ENCODE measurements around the gene IKBKE.

The IKBKE gene

GRCh38 chr1:206511362-206512057 lies 41.2 kb downstream of the IKBKE start:
- H3K4me3 ChIP-seq (ENCODE audit: low read length): no peak overlapping the region
- no peaks in the 10 kb centered on the region; the same call in 1 of the 2 replicates for H3K4me1 ChIP-seq (ENCODE audit: control insufficient read depth, insufficient read depth, low read length)
- H3K9me3 ChIP-seq (ENCODE audit: control insufficient read depth, insufficient read depth, low read length): no peaks in the 10 kb centered on the region
- H3K36me3 ChIP-seq (ENCODE audit: control insufficient read depth, insufficient read depth, low read length): no peaks in the 10 kb centered on the region
- H3K27ac ChIP-seq (ENCODE audit: low read length): no peak overlapping the region
- WGBS (ENCODE audit: insufficient coverage, insufficient read length): no CpG with 5 or more reads among the region's 14 CpGs
- H3K27me3 ChIP-seq (ENCODE audit: control insufficient read depth, insufficient read depth, low read length): peaks cover 19% of the 10 kb centered on the region
- no peak for DNase-seq (ENCODE audit: low read depth, low spot score)

- no peak overlapping the region for H3K27ac ChIP-seq (ENCODE audit: low read length)
- peaks cover 16% of the 10 kb centered on the region for H3K27me3 ChIP-seq (ENCODE audit: control insufficient read depth, insufficient read depth, low read length)
- no peak for DNase-seq (ENCODE audit: low read depth, low spot score)
- no peak overlapping the region for H3K4me3 ChIP-seq (ENCODE audit: low read length)
- H3K36me3 ChIP-seq (ENCODE audit: control insufficient read depth, insufficient read depth, low read length): no peaks in the 10 kb centered on the region
- no peaks in the 10 kb centered on the region for H3K9me3 ChIP-seq (ENCODE audit: control insufficient read depth, insufficient read depth, low read length)
- no CpG with 5 or more reads among the region's 14 CpGs for WGBS (ENCODE audit: insufficient coverage, insufficient read length)
- H3K4me1 ChIP-seq (ENCODE audit: control insufficient read depth, insufficient read depth, low read length): no peaks in the 10 kb centered on the region; the same call in 1 of the 2 replicates
Measured at GRCh38 chr1:206512058-206512850, 42.0 kb downstream of the IKBKE start.

GRCh38 chr1:206512851-206513180 lies 42.5 kb downstream of the IKBKE start:
- Histone ChIP-seq H3K36me3 (ENCODE audit: control insufficient read depth, insufficient read depth, low read length) (no peaks in the 10 kb centered on the region), H3K9me3 (ENCODE audit: control insufficient read depth, insufficient read depth, low read length) (no peaks in the 10 kb centered on the region), H3K27me3 (ENCODE audit: control insufficient read depth, insufficient read depth, low read length) (peaks cover 16% of the 10 kb centered on the region), H3K27ac (ENCODE audit: low read length) (no peak overlapping the region), H3K4me1 (ENCODE audit: control insufficient read depth, insufficient read depth, low read length) (no peaks in the 10 kb centered on the region; the same call in 1 of the 2 replicates), H3K4me3 (ENCODE audit: low read length) (no peak overlapping the region)
- DNase-seq (ENCODE audit: low read depth, low spot score): no peak
- no CpG with 5 or more reads among the region's 4 CpGs for WGBS (ENCODE audit: insufficient coverage, insufficient read length)

- DNase-seq (ENCODE audit: low read depth, low spot score): no peak
Measured at GRCh38 chr1:206513312-206514111, 43.2 kb downstream of the IKBKE start.

GRCh38 chr1:206514813-206515387 lies 44.6 kb downstream of the IKBKE start:
- no peaks in the 10 kb centered on the region; the same call in 1 of the 2 replicates for H3K27me3 ChIP-seq (ENCODE audit: control insufficient read depth, insufficient read depth, low read length)
- H3K27ac ChIP-seq (ENCODE audit: low read length): no peak overlapping the region
- no CpG with 5 or more reads among the region's 5 CpGs for WGBS (ENCODE audit: insufficient coverage, insufficient read length)
- no peaks in the 10 kb centered on the region for H3K9me3 ChIP-seq (ENCODE audit: control insufficient read depth, insufficient read depth, low read length)
- H3K4me3 ChIP-seq (ENCODE audit: low read length): no peak overlapping the region
- no peaks in the 10 kb centered on the region; the same call in 1 of the 2 replicates for H3K4me1 ChIP-seq (ENCODE audit: control insufficient read depth, insufficient read depth, low read length)
- DNase-seq (ENCODE audit: low read depth, low spot score): no peak
- no peaks in the 10 kb centered on the region for H3K36me3 ChIP-seq (ENCODE audit: control insufficient read depth, insufficient read depth, low read length)

More at GRCh38 chr1:206513312-206514111, 43.2 kb downstream of the IKBKE start:
- Histone ChIP-seq H3K27ac (ENCODE audit: low read length) (no peak overlapping the region), H3K9me3 (ENCODE audit: control insufficient read depth, insufficient read depth, low read length) (no peaks in the 10 kb centered on the region), H3K36me3 (ENCODE audit: control insufficient read depth, insufficient read depth, low read length) (no peaks in the 10 kb centered on the region), H3K4me3 (ENCODE audit: low read length) (no peak overlapping the region), H3K27me3 (ENCODE audit: control insufficient read depth, insufficient read depth, low read length) (peaks cover 9% of the 10 kb centered on the region; the same call in 1 of the 2 replicates), H3K4me1 (ENCODE audit: control insufficient read depth, insufficient read depth, low read length) (no peaks in the 10 kb centered on the region; the same call in 1 of the 2 replicates)
- WGBS (ENCODE audit: insufficient coverage, insufficient read length): no CpG with 5 or more reads among the region's 11 CpGs

GRCh38 chr1:206516728-206516990 lies 46.4 kb downstream of the IKBKE start:
- no peaks in the 10 kb centered on the region for H3K36me3 ChIP-seq (ENCODE audit: control insufficient read depth, insufficient read depth, low read length)
- H3K9me3 ChIP-seq (ENCODE audit: control insufficient read depth, insufficient read depth, low read length): no peaks in the 10 kb centered on the region
- no peak overlapping the region for H3K27ac ChIP-seq (ENCODE audit: low read length)
- WGBS (ENCODE audit: insufficient coverage, insufficient read length): no CpG with 5 or more reads among the region's 5 CpGs
- no peak overlapping the region for H3K4me3 ChIP-seq (ENCODE audit: low read length)
- H3K4me1 ChIP-seq (ENCODE audit: control insufficient read depth, insufficient read depth, low read length): no peaks in the 10 kb centered on the region; the same call in 1 of the 2 replicates
- no peak for DNase-seq (ENCODE audit: low read depth, low spot score)
- H3K27me3 ChIP-seq (ENCODE audit: control insufficient read depth, insufficient read depth, low read length): no peaks in the 10 kb centered on the region

- H3K4me3 ChIP-seq (ENCODE audit: low read length): no peak overlapping the region
- no peak for DNase-seq (ENCODE audit: low read depth, low spot score)
- no CpG with 5 or more reads among the region's 8 CpGs for WGBS (ENCODE audit: insufficient coverage, insufficient read length)
- H3K27me3 ChIP-seq (ENCODE audit: control insufficient read depth, insufficient read depth, low read length): no peaks in the 10 kb centered on the region
- no peaks in the 10 kb centered on the region for H3K4me1 ChIP-seq (ENCODE audit: control insufficient read depth, insufficient read depth, low read length)
- H3K36me3 ChIP-seq (ENCODE audit: control insufficient read depth, insufficient read depth, low read length): no peaks in the 10 kb centered on the region
- H3K27ac ChIP-seq (ENCODE audit: low read length): no peak overlapping the region
- no peaks in the 10 kb centered on the region for H3K9me3 ChIP-seq (ENCODE audit: control insufficient read depth, insufficient read depth, low read length)
Measured at GRCh38 chr1:206517784-206518183, 47.5 kb downstream of the IKBKE start.

GRCh38 chr1:206518206-206518605 lies 47.9 kb downstream of the IKBKE start:
- DNase-seq (ENCODE audit: low read depth, low spot score): no peak
- Histone ChIP-seq H3K9me3 (ENCODE audit: control insufficient read depth, insufficient read depth, low read length) (no peaks in the 10 kb centered on the region), H3K27me3 (ENCODE audit: control insufficient read depth, insufficient read depth, low read length) (no peaks in the 10 kb centered on the region), H3K36me3 (ENCODE audit: control insufficient read depth, insufficient read depth, low read length) (no peaks in the 10 kb centered on the region), H3K27ac (ENCODE audit: low read length) (no peak overlapping the region), H3K4me3 (ENCODE audit: low read length) (no peak overlapping the region), H3K4me1 (ENCODE audit: control insufficient read depth, insufficient read depth, low read length) (no peaks in the 10 kb centered on the region)
- WGBS (ENCODE audit: insufficient coverage, insufficient read length): no CpG with 5 or more reads among the region's 18 CpGs

- Histone ChIP-seq H3K27me3 (ENCODE audit: control insufficient read depth, insufficient read depth, low read length) (no peaks in the 10 kb centered on the region), H3K27ac (ENCODE audit: low read length) (no peak overlapping the region), H3K36me3 (ENCODE audit: control insufficient read depth, insufficient read depth, low read length) (no peaks in the 10 kb centered on the region), H3K9me3 (ENCODE audit: control insufficient read depth, insufficient read depth, low read length) (no peaks in the 10 kb centered on the region), H3K4me3 (ENCODE audit: low read length) (no peak overlapping the region), H3K4me1 (ENCODE audit: control insufficient read depth, insufficient read depth, low read length) (no peaks in the 10 kb centered on the region)
- DNase-seq (ENCODE audit: low read depth, low spot score): no peak
- WGBS (ENCODE audit: insufficient coverage, insufficient read length): no CpG with 5 or more reads among the region's 6 CpGs
Measured at GRCh38 chr1:206518743-206519142, 48.5 kb downstream of the IKBKE start.

GRCh38 chr1:206521127-206521526 lies 50.9 kb downstream of the IKBKE start:
- Histone ChIP-seq H3K4me3 (ENCODE audit: low read length) (no peak overlapping the region), H3K9me3 (ENCODE audit: control insufficient read depth, insufficient read depth, low read length) (no peaks in the 10 kb centered on the region), H3K36me3 (ENCODE audit: control insufficient read depth, insufficient read depth, low read length) (no peaks in the 10 kb centered on the region), H3K27me3 (ENCODE audit: control insufficient read depth, insufficient read depth, low read length) (no peaks in the 10 kb centered on the region), H3K4me1 (ENCODE audit: control insufficient read depth, insufficient read depth, low read length) (no peaks in the 10 kb centered on the region; the same call in 1 of the 2 replicates), H3K27ac (ENCODE audit: low read length) (no peak overlapping the region)
- WGBS (ENCODE audit: insufficient coverage, insufficient read length): no CpG with 5 or more reads among the region's 5 CpGs
- no peak for DNase-seq (ENCODE audit: low read depth, low spot score)
